ENCODE results near the gene SORCS2.

SORCS2 gene

GRCh38 chr4:7514281-7514680 lies 321.9 kb downstream of the SORCS2 start:
- no peak for ATAC-seq (replicated peaks)
- no peaks in the 10 kb centered on the region for H3K36me3 Mint-ChIP-seq (ENCODE audit: insufficient read depth)
- H3K27ac Mint-ChIP-seq: peak overlapping the region in 1 of 2 donors; percentile 74
- H3K9me3 Mint-ChIP-seq: no peaks in the 10 kb centered on the region
- H3K27me3 Mint-ChIP-seq: peaks cover 19 to 77% of the 10 kb centered on the region in 2 donors
- no peak for DNase-seq
- peaks cover 2 to 6% of the 10 kb centered on the region in 2 donors for H3K4me1 Mint-ChIP-seq (ENCODE audit: low read depth in 2 of 2)
- H3K4me3 Mint-ChIP-seq: no peak overlapping the region

GRCh38 chr4:7514789-7515188 lies 322.5 kb downstream of the SORCS2 start:
- Mint-ChIP-seq H3K4me1 (ENCODE audit: low read depth in 2 of 2) (peaks cover 6 to 10% of the 10 kb centered on the region in 2 donors), H3K27me3 (peaks cover 19 to 77% of the 10 kb centered on the region in 2 donors), H3K4me3 (no peak overlapping the region), H3K27ac (no peak overlapping the region), H3K9me3 (no peaks in the 10 kb centered on the region), H3K36me3 (ENCODE audit: insufficient read depth) (no peaks in the 10 kb centered on the region)
- no peak for ATAC-seq (replicated peaks)
- DNase-seq: no peak

DNA sequence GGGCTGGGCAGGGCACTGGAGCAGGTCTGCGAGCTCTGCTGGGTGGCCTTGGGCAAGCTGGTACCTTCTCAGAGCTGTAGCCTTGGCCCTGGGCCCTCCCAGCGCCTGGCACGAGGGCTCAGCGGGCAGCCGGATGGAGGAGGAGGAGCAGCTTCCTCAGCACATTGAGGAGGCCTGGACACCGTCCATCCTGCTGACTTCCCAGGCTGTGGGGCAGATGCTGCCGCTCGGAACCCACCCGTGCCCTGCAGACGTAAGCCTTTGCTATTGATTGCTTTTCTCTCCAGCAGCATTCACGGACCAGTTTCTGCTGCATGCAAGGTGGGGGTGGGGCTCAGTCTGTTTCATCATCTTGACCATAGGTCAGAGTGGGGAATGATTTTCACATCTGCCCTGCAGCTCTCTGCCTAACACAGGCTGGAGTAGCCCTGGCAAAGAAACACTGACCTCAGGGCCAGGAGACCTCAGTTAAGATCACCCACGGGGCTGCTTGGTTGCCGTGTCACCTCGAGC lies 323.1 kb downstream of the SORCS2 start:
- Mint-ChIP-seq H3K27ac (no peak overlapping the region), H3K36me3 (ENCODE audit: insufficient read depth) (no peaks in the 10 kb centered on the region), H3K4me3 (no peak overlapping the region), H3K27me3 (peaks cover 19 to 77% of the 10 kb centered on the region in 2 donors), H3K9me3 (no peaks in the 10 kb centered on the region), H3K4me1 (ENCODE audit: low read depth in 2 of 2) (peaks cover 6 to 12% of the 10 kb centered on the region in 2 donors)
- ATAC-seq (replicated peaks): no peak
- no peak for DNase-seq

DNA sequence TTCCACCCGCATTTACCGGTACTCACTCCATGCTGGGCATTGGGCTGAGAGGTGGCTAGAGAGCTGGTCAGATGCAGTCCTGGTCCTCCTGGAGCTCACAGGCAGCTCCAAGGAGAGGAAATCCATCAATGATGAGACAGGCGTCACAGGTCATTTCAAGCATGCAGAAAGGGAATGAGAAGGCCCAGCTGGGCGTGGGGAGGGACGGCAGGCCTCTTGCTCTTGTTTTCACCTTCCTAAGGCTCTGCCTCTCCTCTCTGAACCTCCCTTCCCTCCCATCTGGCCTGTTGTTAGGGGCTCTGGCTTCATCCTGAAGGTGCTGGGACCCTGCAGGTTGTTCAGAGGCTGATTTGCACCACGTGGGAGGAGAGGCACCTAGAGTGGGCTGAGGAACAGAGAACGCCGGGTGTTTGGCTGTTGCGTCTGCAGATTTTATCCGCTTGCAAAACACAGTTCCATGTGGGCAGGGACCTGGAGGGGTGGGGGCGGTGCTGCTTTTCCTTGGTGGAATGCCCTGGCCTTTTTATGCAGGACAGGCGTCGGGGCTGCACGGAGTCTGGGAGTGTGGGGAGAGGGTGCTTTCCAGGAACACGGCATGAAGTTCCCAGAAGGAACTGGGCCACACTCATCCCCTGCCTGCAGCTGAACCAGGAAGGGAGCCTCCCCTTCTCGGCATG lies 323.9 kb downstream of the SORCS2 start:
- Mint-ChIP-seq H3K9me3 (no peaks in the 10 kb centered on the region), H3K27ac (no peak overlapping the region), H3K36me3 (ENCODE audit: insufficient read depth) (no peaks in the 10 kb centered on the region), H3K4me3 (no peak overlapping the region), H3K27me3 (peaks cover 15 to 77% of the 10 kb centered on the region in 2 donors), H3K4me1 (ENCODE audit: low read depth in 2 of 2) (peaks cover 6 to 11% of the 10 kb centered on the region in 2 donors)
- DNase-seq: no peak
- no peak for ATAC-seq (replicated peaks)

DNA sequence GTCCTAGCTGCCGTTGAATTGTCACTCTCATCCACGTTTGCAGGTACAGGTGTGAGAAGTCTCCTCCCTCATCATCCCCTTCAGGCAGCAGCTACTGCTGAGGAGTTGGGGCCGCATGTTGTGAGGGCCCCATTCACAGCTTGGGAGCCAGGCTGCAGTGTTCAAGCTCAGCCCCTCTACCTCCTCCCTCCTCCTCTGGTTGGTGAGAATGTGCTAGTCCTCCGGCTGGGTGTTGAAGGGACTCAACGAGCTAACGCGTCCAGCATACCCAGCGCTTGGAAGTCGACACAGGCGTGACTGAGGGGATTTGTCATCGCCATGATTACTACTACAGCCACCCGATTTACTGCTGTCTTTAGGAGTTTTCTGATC lies 324.4 kb downstream of the SORCS2 start:
- Mint-ChIP-seq H3K9me3 (no peaks in the 10 kb centered on the region), H3K4me1 (ENCODE audit: low read depth in 2 of 2) (peaks cover 6 to 16% of the 10 kb centered on the region in 2 donors), H3K4me3 (no peak overlapping the region)

DNA sequence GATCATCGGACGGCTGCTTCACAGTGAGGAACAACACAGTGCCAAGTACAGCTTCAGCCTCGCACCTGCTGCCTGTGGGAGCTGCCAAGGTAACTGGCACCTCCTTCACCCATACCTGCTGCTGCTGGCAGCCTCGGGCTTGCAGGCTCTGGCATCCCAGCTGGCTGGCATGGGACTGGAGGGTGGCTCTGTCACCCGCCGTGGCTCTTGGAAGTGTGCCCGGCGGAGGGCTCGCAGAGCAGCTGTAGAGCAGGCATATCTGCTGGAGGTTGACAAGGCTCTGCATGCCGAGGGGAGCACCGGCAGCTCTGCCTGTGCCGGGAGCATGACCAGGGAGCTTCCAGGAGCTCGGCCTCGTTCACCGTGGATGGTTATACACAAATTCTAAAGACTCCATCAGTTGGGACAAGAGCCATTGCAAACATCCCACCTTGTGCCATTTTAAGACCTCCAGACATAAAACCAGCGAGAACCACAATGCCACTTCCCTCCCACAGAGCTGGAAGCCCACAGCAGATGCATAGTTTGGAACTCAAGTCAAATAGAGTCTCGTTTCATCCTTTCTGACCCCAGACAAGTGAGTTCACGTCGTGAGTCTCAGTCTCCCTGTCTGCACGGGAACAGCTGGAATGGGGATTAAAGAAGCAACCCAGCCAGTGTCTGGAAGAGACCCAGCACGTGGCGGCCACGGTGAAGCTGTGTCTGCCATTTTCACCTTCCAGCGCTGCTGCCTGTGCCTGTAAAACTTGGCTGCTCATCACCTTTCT lies 326.7 kb downstream of the SORCS2 start:
- DNase-seq (no peak), ATAC-seq (replicated peaks) (no peak)
- H3K27ac Mint-ChIP-seq: no peak overlapping the region
- H3K4me3 Mint-ChIP-seq: peak overlapping the region in 1 of 2 donors; percentile 6
- H3K4me1 Mint-ChIP-seq (ENCODE audit: low read depth in 2 of 2): peaks cover 12 to 30% of the 10 kb centered on the region in 2 donors
- H3K36me3 Mint-ChIP-seq (ENCODE audit: insufficient read depth): no peaks in the 10 kb centered on the region
- H3K27me3 Mint-ChIP-seq: peaks cover 9 to 55% of the 10 kb centered on the region in 2 donors
- H3K9me3 Mint-ChIP-seq: no peaks in the 10 kb centered on the region

More for the DNA sequence above, 324.4 kb downstream of the SORCS2 start:
- DNase-seq (no peak), ATAC-seq (replicated peaks) (no peak)
- no peaks in the 10 kb centered on the region for H3K36me3 Mint-ChIP-seq (ENCODE audit: insufficient read depth)
- no peak overlapping the region for H3K27ac Mint-ChIP-seq
- H3K27me3 Mint-ChIP-seq: peaks cover 16 to 77% of the 10 kb centered on the region in 2 donors

- Mint-ChIP-seq H3K4me1 (ENCODE audit: low read depth in 2 of 2) (peaks cover 18 to 36% of the 10 kb centered on the region in 2 donors), H3K27me3 (peaks cover 8 to 50% of the 10 kb centered on the region in 2 donors), H3K9me3 (no peaks in the 10 kb centered on the region), H3K36me3 (ENCODE audit: insufficient read depth) (no peaks in the 10 kb centered on the region), H3K27ac (no peak overlapping the region), H3K4me3 (peak overlapping the region in 1 of 2 donors; percentile 6)
- no peak for ATAC-seq (replicated peaks)
- DNase-seq: no peak
Measured at GRCh38 chr4:7519638-7520376, 327.5 kb downstream of the SORCS2 start.

DNA sequence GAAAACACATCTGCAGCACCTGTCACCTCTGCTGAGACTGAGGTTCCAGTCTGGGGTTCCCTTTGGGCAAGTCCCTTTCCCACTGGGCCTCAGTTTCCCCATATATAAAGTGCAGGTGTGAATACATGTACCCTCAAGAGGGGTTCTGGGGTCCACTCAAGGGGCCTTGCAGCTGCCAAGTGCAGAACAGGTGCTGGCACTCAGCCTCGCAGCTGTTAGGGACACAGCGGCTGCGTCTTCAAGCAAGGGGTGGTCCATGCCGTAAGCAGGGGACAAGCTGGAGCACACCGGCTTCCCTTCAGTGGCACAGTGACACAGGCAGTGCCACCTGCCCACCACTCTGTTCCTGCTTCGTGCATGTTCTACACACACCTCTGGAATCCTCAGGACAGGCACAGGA lies 329.3 kb downstream of the SORCS2 start:
- no peak for DNase-seq
- peaks cover 8 to 50% of the 10 kb centered on the region in 2 donors for H3K27me3 Mint-ChIP-seq
- ATAC-seq (replicated peaks): no peak
- H3K9me3 Mint-ChIP-seq: no peaks in the 10 kb centered on the region
- H3K36me3 Mint-ChIP-seq (ENCODE audit: insufficient read depth): no peaks in the 10 kb centered on the region
- H3K4me1 Mint-ChIP-seq (ENCODE audit: low read depth in 2 of 2): peaks cover 26 to 49% of the 10 kb centered on the region in 2 donors
- H3K27ac Mint-ChIP-seq: peak overlapping the region in 1 of 2 donors; percentile 90
- H3K4me3 Mint-ChIP-seq: peak overlapping the region; percentile 44 to 77

DNA sequence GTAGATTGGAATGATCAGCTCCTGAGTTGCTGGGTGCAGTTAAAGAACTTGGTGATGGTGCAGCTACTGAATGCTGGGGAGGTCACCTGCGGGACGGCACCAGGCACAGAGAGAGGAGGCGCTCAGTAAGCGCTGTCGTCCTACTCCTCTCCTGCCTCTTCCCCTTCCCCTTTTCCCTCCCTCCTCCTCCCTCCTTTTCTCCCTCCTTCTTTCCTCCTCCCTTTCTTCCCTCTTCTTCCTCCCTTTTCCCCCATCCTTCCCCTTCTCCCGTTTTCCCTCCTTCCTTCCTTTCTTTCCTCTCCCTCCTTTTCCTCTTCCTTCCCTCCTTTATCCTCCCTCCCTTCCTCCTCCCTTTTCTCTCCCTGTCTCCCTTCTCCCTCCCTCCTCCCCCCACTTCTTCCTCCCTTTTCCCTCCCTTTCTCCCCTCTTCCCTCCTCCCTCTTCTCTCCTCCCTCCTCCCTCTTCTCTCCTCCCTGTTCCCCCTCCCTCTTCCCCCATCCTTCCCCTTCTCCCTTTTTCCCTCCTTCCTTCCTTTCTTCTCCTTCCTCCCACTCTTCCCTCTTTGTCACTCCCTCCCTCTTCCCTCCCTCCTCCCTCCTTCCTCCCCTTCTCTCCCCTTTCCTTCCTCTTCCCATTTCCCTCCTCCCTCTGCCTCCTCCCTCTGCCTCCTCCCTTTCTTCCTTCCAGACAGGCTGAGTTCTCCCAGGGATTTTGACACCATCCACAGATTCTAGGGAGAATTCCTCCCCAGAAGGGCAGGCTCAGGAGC lies 330.3 kb downstream of the SORCS2 start:
- Mint-ChIP-seq H3K4me1 (ENCODE audit: low read depth in 2 of 2) (peaks cover 26 to 51% of the 10 kb centered on the region in 2 donors), H3K4me3 (peak overlapping the region; percentile 44 to 77), H3K9me3 (no peaks in the 10 kb centered on the region), H3K36me3 (ENCODE audit: insufficient read depth) (no peaks in the 10 kb centered on the region), H3K27me3 (peaks cover 8 to 41% of the 10 kb centered on the region in 2 donors), H3K27ac (peak overlapping the region; percentile 45 to 90)
- no peak for ATAC-seq (replicated peaks)
- no peak for DNase-seq

DNA sequence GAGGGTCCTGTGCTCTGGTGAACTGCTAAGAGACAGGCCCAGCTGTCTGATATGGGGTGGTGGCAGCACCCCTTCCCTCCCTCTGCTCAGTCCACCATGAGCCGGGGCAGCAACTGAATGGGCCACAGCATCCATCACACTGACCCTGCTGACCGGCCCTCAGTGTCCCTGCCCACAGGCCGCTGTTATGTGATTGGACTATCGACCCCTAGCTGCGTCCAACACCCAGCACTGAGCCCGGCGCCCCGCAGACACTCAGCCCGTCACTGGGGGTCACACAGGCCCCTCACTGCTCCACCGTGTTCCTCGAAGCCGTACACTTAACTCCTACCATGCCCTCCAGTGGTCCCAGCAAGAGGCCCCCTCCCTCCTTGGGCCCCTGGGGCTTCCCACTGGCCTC lies 331.2 kb downstream of the SORCS2 start:
- Mint-ChIP-seq H3K27me3 (peaks cover 8 to 32% of the 10 kb centered on the region in 2 donors), H3K4me1 (ENCODE audit: low read depth in 2 of 2) (peaks cover 26 to 56% of the 10 kb centered on the region in 2 donors), H3K36me3 (ENCODE audit: insufficient read depth) (no peaks in the 10 kb centered on the region), H3K9me3 (no peaks in the 10 kb centered on the region), H3K27ac (peak overlapping the region; percentile 45 to 90), H3K4me3 (peak overlapping the region; percentile 43 to 77)
- DNase-seq (no peak), ATAC-seq (replicated peaks) (no peak)

DNA sequence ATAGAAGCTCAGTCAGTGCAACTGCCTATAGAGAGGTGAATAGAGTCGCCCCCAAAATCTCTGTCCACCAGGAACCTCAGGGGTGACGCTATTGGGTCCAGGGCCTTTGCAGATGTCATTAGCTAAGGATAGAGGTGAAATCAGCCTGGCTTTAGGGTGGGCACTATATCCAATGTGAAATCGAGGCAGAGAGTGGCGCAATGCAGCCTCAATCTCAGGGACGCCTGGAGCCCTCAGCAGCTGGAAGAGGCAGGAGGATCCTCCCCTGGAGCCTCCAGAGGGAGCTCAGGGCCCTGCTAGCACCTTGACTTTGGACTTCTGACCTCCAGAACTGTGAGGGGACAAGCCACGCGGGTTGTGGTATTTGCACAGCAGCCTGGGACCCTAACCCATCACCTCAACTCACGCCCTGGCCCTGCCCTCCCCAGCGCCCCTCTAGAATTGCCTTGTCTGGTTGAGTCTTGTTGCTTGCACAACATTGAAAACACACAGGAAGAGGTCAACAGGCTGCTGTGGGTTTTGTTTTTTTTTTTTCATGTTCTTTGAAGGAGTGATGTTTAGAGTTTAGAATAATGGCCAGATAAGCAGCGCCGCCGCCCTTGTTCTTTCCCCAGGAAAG lies 331.8 kb downstream of the SORCS2 start:
- no peak for DNase-seq
- ATAC-seq (replicated peaks): peak; percentile 76
- Mint-ChIP-seq H3K4me3 (peak overlapping the region; percentile 43 to 77), H3K36me3 (ENCODE audit: insufficient read depth) (no peaks in the 10 kb centered on the region), H3K9me3 (no peaks in the 10 kb centered on the region), H3K27me3 (peaks cover 8 to 27% of the 10 kb centered on the region in 2 donors), H3K27ac (peak overlapping the region; percentile 45 to 90), H3K4me1 (ENCODE audit: low read depth in 2 of 2) (peaks cover 25 to 59% of the 10 kb centered on the region in 2 donors)

- Mint-ChIP-seq H3K9me3 (no peaks in the 10 kb centered on the region), H3K27me3 (peaks cover 8 to 20% of the 10 kb centered on the region in 2 donors), H3K4me3 (peak overlapping the region; percentile 43 to 77), H3K36me3 (ENCODE audit: insufficient read depth) (no peaks in the 10 kb centered on the region), H3K27ac (peak overlapping the region; percentile 45 to 90), H3K4me1 (ENCODE audit: low read depth in 2 of 2) (peaks cover 22 to 56% of the 10 kb centered on the region in 2 donors)
- ATAC-seq (replicated peaks): no peak
- no peak for DNase-seq
Measured at GRCh38 chr4:7524843-7525242, 332.5 kb downstream of the SORCS2 start.
